ENCODE measurements around the gene NUP214. TPM values are rescaled to one million over a fixed set of nuclear protein-coding genes. Genes with fewer than 3 reads are reported as not detected.
A peak's percentile ranks its signal among the peaks of the same experiment; 100 is the strongest.
"Not testable (repeated sequence)": the region's sequence is repeated elsewhere in the genome, so short reads cannot be mapped to it uniquely, and the experiment has no call there.

Gene NUP214
- total RNA-seq, 1 donor from 2014 or later, result 67.1 TPM

- H3K27me3 Mint-ChIP-seq, result peaks cover 6% of the 10 kb centered on the region
- peaks cover 26% of the 10 kb centered on the region for H3K4me1 Mint-ChIP-seq (ENCODE audit: unreplicated experiment)
- H3K27ac Mint-ChIP-seq, result no peak overlapping the region
- H3K4me3 Mint-ChIP-seq, result no peak overlapping the region
- DNase-seq (ENCODE audit: extremely low spot score, unreplicated experiment), result no peak
- H3K36me3 Mint-ChIP-seq, result no peaks in the 10 kb centered on the region
- H3K9me3 Mint-ChIP-seq, result no peaks in the 10 kb centered on the region
- no peak for TF ChIP-seq CTCF (conservative IDR thresholded peaks at IDR 0.05)
Measured at GRCh38 chr9:131099102-131099606, 26.2 kb upstream of the NUP214 start.

- not testable (repeated sequence) for DNase-seq (ENCODE audit: extremely low spot score, unreplicated experiment); H3K4me3 Mint-ChIP-seq; H3K27ac Mint-ChIP-seq; H3K27me3 Mint-ChIP-seq; H3K9me3 Mint-ChIP-seq; H3K36me3 Mint-ChIP-seq
- peaks cover 19% of the 10 kb centered on the region for H3K4me1 Mint-ChIP-seq (ENCODE audit: unreplicated experiment)
Measured at GRCh38 chr9:131099845-131100244, 25.5 kb upstream of the NUP214 start.

- no peaks in the 10 kb centered on the region for H3K9me3 Mint-ChIP-seq
- peak overlapping the region; percentile 29 for H3K27ac Mint-ChIP-seq
- TF ChIP-seq CTCF (conservative IDR thresholded peaks at IDR 0.05), result no peak
Measured at GRCh38 chr9:131100445-131100844, 24.9 kb upstream of the NUP214 start.

GRCh38 chr9:131101207-131101964, 24.0 kb upstream of the NUP214 start:
- no peaks in the 10 kb centered on the region for H3K9me3 Mint-ChIP-seq
- no peaks in the 10 kb centered on the region for H3K36me3 Mint-ChIP-seq
- H3K27ac Mint-ChIP-seq, result no peak overlapping the region
- no peak for DNase-seq (ENCODE audit: extremely low spot score, unreplicated experiment)
- peaks cover 12% of the 10 kb centered on the region for H3K4me1 Mint-ChIP-seq (ENCODE audit: unreplicated experiment)
- no peak for TF ChIP-seq CTCF (conservative IDR thresholded peaks at IDR 0.05)
- H3K27me3 Mint-ChIP-seq, result no peaks in the 10 kb centered on the region
- H3K4me3 Mint-ChIP-seq, result no peak overlapping the region

More at GRCh38 chr9:131100445-131100844, 24.9 kb upstream of the NUP214 start:
- Mint-ChIP-seq H3K36me3 (no peaks in the 10 kb centered on the region), H3K4me1 (ENCODE audit: unreplicated experiment) (peaks cover 17% of the 10 kb centered on the region), H3K27me3 (peaks cover 3% of the 10 kb centered on the region), H3K4me3 (no peak overlapping the region)
- DNase-seq (ENCODE audit: extremely low spot score, unreplicated experiment), result no peak

- Mint-ChIP-seq H3K9me3 (no peaks in the 10 kb centered on the region), H3K27me3 (no peaks in the 10 kb centered on the region), H3K36me3 (no peaks in the 10 kb centered on the region), H3K4me3 (no peak overlapping the region), H3K4me1 (ENCODE audit: unreplicated experiment) (peaks cover 7% of the 10 kb centered on the region), H3K27ac (no peak overlapping the region)
- TF ChIP-seq CTCF (conservative IDR thresholded peaks at IDR 0.05), result no peak
- DNase-seq (ENCODE audit: extremely low spot score, unreplicated experiment), result no peak
Measured at GRCh38 chr9:131103024-131103423, 22.4 kb upstream of the NUP214 start.

GRCh38 chr9:131103535-131103934, 21.9 kb upstream of the NUP214 start:
- Mint-ChIP-seq H3K4me3 (no peak overlapping the region), H3K36me3 (no peaks in the 10 kb centered on the region), H3K27ac (no peak overlapping the region), H3K27me3 (no peaks in the 10 kb centered on the region), H3K9me3 (no peaks in the 10 kb centered on the region), H3K4me1 (ENCODE audit: unreplicated experiment) (peaks cover 7% of the 10 kb centered on the region)
- DNase-seq (ENCODE audit: extremely low spot score, unreplicated experiment), result no peak
- TF ChIP-seq CTCF (conservative IDR thresholded peaks at IDR 0.05), result no peak
